Measurements from ENCODE around the gene TXK. TPM values are rescaled to one million over a fixed set of nuclear protein-coding genes. Genes with fewer than 3 reads are reported as not detected.

The TXK gene
- total and polyA plus RNA-seq, 12 donors, result 0.55 to 4.9 (median 1.4) TPM

DNA sequence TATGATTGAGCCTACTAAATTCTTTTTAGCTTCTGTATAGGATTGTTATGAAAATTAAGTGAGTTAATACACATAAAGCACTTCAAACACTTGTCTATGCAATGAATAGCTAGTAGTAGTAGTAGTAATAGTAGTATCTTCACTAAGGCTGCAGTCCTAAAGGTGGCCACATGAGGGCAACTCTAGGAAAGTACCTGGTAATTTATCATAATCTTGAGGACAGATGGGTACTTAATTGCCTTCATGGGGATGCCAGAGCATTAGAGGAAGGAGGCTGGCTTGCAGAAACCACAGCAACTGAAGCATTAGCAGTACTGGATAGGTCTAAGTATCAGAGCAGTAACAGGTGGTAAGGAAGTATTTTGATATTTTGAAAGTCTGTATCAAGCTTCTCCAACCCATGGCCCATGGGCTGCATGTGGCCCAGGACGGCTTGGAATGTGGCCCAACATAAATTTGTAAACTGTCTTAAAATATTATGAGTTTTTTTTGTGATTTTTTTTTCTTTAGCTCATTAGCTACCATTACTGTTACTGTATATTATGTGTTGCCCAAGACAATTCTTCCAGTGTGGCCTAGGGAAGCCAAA lies 100.1 kb downstream of the TXK start:
- intact Hi-C loops (cut with DNase I), result no loop called here
- WGBS, 4 donors, result 67 to 92% (median 78%) methylated on average over 1 of the region's 1 CpG
- DNase-seq, result no peak

DNA sequence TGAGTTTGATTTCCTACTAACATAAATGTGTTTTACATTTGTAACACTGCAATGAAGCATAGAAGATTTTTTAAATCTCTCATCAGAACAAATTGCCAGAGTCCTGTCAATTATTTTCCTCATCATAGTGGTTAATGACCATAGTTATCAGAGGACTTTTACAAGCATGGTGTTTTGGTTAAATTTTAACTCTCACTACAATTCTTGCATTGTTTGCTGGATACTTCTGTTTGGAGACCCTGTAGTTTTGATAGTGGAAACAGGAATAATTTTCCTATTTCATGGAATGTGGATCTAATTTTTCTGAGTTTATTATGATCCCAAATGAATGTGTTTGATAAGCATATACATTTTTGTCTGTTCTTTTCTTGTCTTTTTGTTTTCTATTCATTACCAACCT lies 100.6 kb downstream of the TXK start:
- H3K4me1 ChIP-seq (replicated peaks in 1 of 2), result peaks cover 6 to 8% of the 10 kb centered on the region in 2 donors
- H3K9me3 ChIP-seq (replicated peaks in 1 of 3), result no peaks in the 10 kb centered on the region
- DNase-seq, result no peak
- no peak for TF ChIP-seq POLR2A (IDR thresholded peaks at IDR 0.05)
- TF ChIP-seq, protein P1, sequence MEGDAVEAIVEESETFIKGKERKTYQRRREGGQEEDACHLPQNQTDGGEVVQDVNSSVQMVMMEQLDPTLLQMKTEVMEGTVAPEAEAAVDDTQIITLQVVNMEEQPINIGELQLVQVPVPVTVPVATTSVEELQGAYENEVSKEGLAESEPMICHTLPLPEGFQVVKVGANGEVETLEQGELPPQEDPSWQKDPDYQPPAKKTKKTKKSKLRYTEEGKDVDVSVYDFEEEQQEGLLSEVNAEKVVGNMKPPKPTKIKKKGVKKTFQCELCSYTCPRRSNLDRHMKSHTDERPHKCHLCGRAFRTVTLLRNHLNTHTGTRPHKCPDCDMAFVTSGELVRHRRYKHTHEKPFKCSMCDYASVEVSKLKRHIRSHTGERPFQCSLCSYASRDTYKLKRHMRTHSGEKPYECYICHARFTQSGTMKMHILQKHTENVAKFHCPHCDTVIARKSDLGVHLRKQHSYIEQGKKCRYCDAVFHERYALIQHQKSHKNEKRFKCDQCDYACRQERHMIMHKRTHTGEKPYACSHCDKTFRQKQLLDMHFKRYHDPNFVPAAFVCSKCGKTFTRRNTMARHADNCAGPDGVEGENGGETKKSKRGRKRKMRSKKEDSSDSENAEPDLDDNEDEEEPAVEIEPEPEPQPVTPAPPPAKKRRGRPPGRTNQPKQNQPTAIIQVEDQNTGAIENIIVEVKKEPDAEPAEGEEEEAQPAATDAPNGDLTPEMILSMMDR (IDR thresholded peaks at IDR 0.05), result no peak
- no peaks in the 10 kb centered on the region for H3K27me3 ChIP-seq
- no peak overlapping the region for H3K4me3 ChIP-seq
- H3K27ac ChIP-seq, result no peak overlapping the region
- H3K36me3 ChIP-seq (replicated peaks in 1 of 2), result no peaks in the 10 kb centered on the region
- intact Hi-C loops (cut with DNase I), result no loop called here

More for the DNA sequence above, 100.1 kb downstream of the TXK start:
- Histone ChIP-seq H3K9me3 (replicated peaks in 1 of 3) (no peaks in the 10 kb centered on the region), H3K4me3 (no peak overlapping the region), H3K36me3 (replicated peaks in 1 of 2) (no peaks in the 10 kb centered on the region), H3K4me1 (replicated peaks in 1 of 2) (peaks cover 6 to 8% of the 10 kb centered on the region in 2 donors), H3K27ac (no peak overlapping the region), H3K27me3 (no peaks in the 10 kb centered on the region)
- TF ChIP-seq, protein P1 (IDR thresholded peaks at IDR 0.05), result peak in 4 of 6 experiments; percentile 20 to 40 (median 30)
- TF ChIP-seq POLR2A (IDR thresholded peaks at IDR 0.05), result no peak

DNA sequence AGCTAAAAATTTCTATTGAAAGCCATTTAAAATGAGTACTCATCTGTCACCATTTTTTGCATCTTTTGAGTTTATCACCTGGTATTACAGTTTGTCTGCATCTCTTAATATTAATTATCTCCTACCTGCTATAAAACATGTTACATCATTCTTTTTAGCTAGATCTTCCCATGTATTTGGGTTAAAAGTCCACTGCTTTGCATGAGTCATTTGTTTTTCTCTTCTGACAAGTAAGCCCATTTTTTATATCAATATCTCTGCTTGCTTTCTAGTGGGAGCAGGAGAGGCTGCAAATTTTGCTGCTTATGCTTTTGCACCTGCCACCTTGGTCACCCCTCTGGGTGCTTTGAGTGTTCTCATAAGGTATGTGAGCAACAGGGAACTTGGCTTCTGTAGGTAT lies 101.3 kb downstream of the TXK start:
- Histone ChIP-seq H3K4me3 (no peak overlapping the region), H3K27me3 (no peaks in the 10 kb centered on the region), H3K27ac (no peak overlapping the region), H3K36me3 (replicated peaks in 1 of 2) (no peaks in the 10 kb centered on the region), H3K9me3 (replicated peaks in 1 of 3) (no peaks in the 10 kb centered on the region), H3K4me1 (replicated peaks in 1 of 2) (peaks cover 6 to 8% of the 10 kb centered on the region in 2 donors)
- intact Hi-C loops (cut with DNase I), result no loop called here
- DNase-seq, result no peak
- TF ChIP-seq, protein P1 (IDR thresholded peaks at IDR 0.05), result no peak
- no peak for TF ChIP-seq POLR2A (IDR thresholded peaks at IDR 0.05)

DNA sequence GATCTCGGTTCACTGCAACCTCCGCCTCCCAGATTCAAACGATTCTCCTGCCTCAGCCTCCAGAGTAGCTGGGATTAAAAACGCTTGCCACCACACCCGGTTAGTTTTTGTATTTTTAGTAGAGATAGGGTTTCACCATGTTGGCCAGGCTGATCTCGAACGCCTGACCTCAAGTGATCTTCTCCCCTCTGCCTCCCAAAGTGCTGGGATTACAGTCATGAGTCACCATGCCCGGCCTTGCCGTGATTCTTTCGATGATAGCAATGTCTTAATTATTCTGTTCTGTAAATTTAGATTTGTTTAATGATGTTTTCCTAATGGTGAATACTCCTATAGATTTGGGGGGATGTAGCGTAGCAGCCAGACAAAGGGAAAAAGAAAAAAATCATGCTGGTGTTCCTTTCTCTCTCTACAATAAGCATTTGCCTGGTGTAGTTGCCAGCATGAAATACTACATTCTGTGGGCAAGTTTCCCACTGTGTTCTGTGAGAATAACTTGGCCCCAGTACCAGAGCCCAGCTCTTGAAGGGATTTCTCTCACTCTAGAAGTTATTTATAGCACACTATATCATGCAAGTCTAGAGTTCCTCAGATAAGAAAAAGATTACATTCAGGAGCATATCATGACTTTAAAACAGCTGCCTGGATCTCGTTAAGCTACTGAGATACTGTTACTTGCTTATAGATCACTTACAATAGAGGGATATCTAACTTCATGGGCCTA lies 102.1 kb downstream of the TXK start:
- H3K4me3 ChIP-seq, result no peak overlapping the region
- intact Hi-C loops (cut with DNase I), result no loop called here
- no peaks in the 10 kb centered on the region for H3K36me3 ChIP-seq (replicated peaks in 1 of 2)
- H3K4me1 ChIP-seq (replicated peaks in 1 of 2), result peaks cover 6 to 8% of the 10 kb centered on the region in 2 donors
- H3K9me3 ChIP-seq (replicated peaks in 1 of 3), result no peaks in the 10 kb centered on the region
- WGBS, 4 donors, result 52 to 70% (median 58%) methylated on average over 12 of the region's 12 CpGs
- no peaks in the 10 kb centered on the region for H3K27me3 ChIP-seq
- no peak for TF ChIP-seq POLR2A (IDR thresholded peaks at IDR 0.05)
- TF ChIP-seq, protein P1 (IDR thresholded peaks at IDR 0.05), result no peak
- peak in 6 of 7 donors; percentile 38 to 66 (median 54) for DNase-seq
- H3K27ac ChIP-seq, result peak overlapping the region in 1 of 5 donors; percentile 2
